ENCODE data around the gene CERT1.
A peak's percentile ranks its signal among the peaks of the same experiment; 100 is the strongest.

Gene CERT1

GRCh38 chr5:75465480-75465879 is 45.9 kb downstream of the CERT1 start:
- Histone ChIP-seq H3K79me2 (ENCODE audit: control insufficient read depth, low read length) (peaks cover 71% of the 10 kb centered on the region), H3K27ac (ENCODE audit: low read depth, low read length) (no peak overlapping the region), H3F3A (ENCODE audit: control insufficient read depth, insufficient read depth) (peaks cover 7% of the 10 kb centered on the region; the same call in 1 of the 2 replicates), H3K4me2 (ENCODE audit: low read length) (no peak overlapping the region), H3K9me3 (ENCODE audit: control insufficient read depth, insufficient read depth, low read length) (peaks cover 14% of the 10 kb centered on the region; the same call in 1 of the 2 replicates), H3K36me3 (ENCODE audit: control insufficient read depth, low read length) (peaks cover 5% of the 10 kb centered on the region; the same call in 1 of the 2 replicates), H3K9me2 (replicated peaks; ENCODE audit: control insufficient read depth, low read length) (no peaks in the 10 kb centered on the region), H3K27me3 (ENCODE audit: control insufficient read depth, low read length) (no peaks in the 10 kb centered on the region), H3K4me3 (ENCODE audit: low read length) (no peak overlapping the region), H3K4me1 (ENCODE audit: control insufficient read depth, low read length) (peaks cover 30% of the 10 kb centered on the region), H4K20me1 (ENCODE audit: control insufficient read depth, insufficient read depth, low read depth, low read length) (no peaks in the 10 kb centered on the region; the same call in 1 of the 2 replicates)
- TF ChIP-seq EZH2phosphoT487 (IDR thresholded peaks at IDR 0.05; ENCODE audit: borderline replicate concordance, low read length), result no peak
- no peak for TF ChIP-seq CTCF (IDR thresholded peaks at IDR 0.05; ENCODE audit: low read depth, low read length, poor library complexity, severe bottlenecking)

DNA sequence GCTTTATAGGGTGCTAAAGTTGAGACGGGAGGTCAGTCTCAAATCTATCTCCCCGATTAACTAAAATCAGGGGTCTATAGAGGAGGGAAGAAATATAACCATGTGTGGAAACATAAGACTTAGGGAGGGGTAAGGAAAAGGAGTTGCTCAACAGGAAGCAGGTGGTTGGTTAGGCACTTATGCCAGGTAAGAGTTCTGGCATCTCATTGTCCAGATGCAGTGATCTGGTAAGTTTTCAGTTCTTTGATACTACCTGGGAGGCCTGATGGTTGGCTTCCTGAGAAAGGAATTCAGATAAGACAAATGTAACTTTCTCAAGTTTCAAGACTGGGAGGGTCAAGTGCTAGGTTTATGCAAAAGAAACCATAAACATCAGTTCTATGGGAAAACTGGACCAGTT is 47.7 kb downstream of the CERT1 start:
- H3K9me2 ChIP-seq (replicated peaks; ENCODE audit: control insufficient read depth, low read length), result no peaks in the 10 kb centered on the region
- H3K4me2 ChIP-seq (ENCODE audit: low read length), result no peak overlapping the region
- H3K79me2 ChIP-seq (ENCODE audit: control insufficient read depth, low read length), result peaks cover 59% of the 10 kb centered on the region
- no peaks in the 10 kb centered on the region for H3K27me3 ChIP-seq (ENCODE audit: control insufficient read depth, low read length)
- H3K4me3 ChIP-seq (ENCODE audit: low read length), result no peak overlapping the region
- H3K27ac ChIP-seq (ENCODE audit: low read depth, low read length), result no peak overlapping the region
- H3K36me3 ChIP-seq (ENCODE audit: control insufficient read depth, low read length), result peaks cover 5% of the 10 kb centered on the region; the same call in 1 of the 2 replicates
- no peaks in the 10 kb centered on the region; the same call in 1 of the 2 replicates for H4K20me1 ChIP-seq (ENCODE audit: control insufficient read depth, insufficient read depth, low read depth, low read length)
- H3K9me3 ChIP-seq (ENCODE audit: control insufficient read depth, insufficient read depth, low read length), result peaks cover 5% of the 10 kb centered on the region; the same call in 1 of the 2 replicates
- H3F3A ChIP-seq (ENCODE audit: control insufficient read depth, insufficient read depth), result peaks cover 7% of the 10 kb centered on the region; the same call in 1 of the 2 replicates
- peaks cover 35% of the 10 kb centered on the region for H3K4me1 ChIP-seq (ENCODE audit: control insufficient read depth, low read length)
- TF ChIP-seq EZH2phosphoT487 (IDR thresholded peaks at IDR 0.05; ENCODE audit: borderline replicate concordance, low read length) (no peak), CTCF (IDR thresholded peaks at IDR 0.05; ENCODE audit: low read depth, low read length, poor library complexity, severe bottlenecking) (no peak)

- Histone ChIP-seq H4K20me1 (ENCODE audit: control insufficient read depth, insufficient read depth, low read depth, low read length) (no peaks in the 10 kb centered on the region; the same call in 1 of the 2 replicates), H3K4me1 (ENCODE audit: control insufficient read depth, low read length) (peaks cover 23% of the 10 kb centered on the region), H3K9me3 (ENCODE audit: control insufficient read depth, insufficient read depth, low read length) (no peaks in the 10 kb centered on the region), H3K27me3 (ENCODE audit: control insufficient read depth, low read length) (no peaks in the 10 kb centered on the region), H3F3A (ENCODE audit: control insufficient read depth, insufficient read depth) (peaks cover 7% of the 10 kb centered on the region; the same call in 1 of the 2 replicates), H3K4me3 (ENCODE audit: low read length) (no peak overlapping the region; the same call in 1 of the 2 replicates), H3K4me2 (ENCODE audit: low read length) (peak overlapping the region; percentile 64), H3K36me3 (ENCODE audit: control insufficient read depth, low read length) (no peaks in the 10 kb centered on the region), H3K79me2 (ENCODE audit: control insufficient read depth, low read length) (peaks cover 42% of the 10 kb centered on the region), H3K9me2 (replicated peaks; ENCODE audit: control insufficient read depth, low read length) (no peaks in the 10 kb centered on the region), H3K27ac (ENCODE audit: low read depth, low read length) (peak overlapping the region; percentile 61; the same call in 1 of the 2 replicates)
- TF ChIP-seq CTCF (IDR thresholded peaks at IDR 0.05; ENCODE audit: low read depth, low read length, poor library complexity, severe bottlenecking) (no peak), EZH2phosphoT487 (IDR thresholded peaks at IDR 0.05; ENCODE audit: borderline replicate concordance, low read length) (no peak)
These were observed 49.8 kb downstream of the CERT1 start for GRCh38 chr5:75461679-75462078.
